HG02623 (cell line): ENCODE measurements around the gene OSBPL3.
A peak's percentile ranks its signal among the peaks of the same experiment; 100 is the strongest.

Experiments used
- ATAC-seq: cut with Tn5 transposase; IDR thresholded peaks from one replicate; pipeline ENCODE4 v1.9.1; 2021; ENCODE audit warnings: moderate library complexity; ENCODE audit not compliant: unreplicated experiment

The OSBPL3 gene

DNA sequence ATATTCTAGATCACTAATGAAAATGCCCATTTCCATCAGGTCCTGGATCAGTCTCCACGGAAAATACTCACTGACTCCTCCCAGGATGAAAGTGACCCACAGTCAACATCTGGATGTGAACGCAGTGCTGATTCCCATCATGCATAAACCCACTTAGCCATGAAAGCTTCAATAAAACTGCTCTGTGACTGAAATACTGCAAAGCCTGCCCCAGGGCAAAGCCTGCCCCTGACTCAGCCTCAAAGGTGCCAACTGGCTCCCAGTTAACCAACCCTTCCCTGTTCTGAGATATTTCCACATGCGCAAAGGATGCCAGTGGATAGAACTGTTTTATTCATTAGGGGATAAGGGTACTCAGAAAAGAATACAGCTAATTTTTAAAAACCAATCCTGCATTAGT lies 24.0 kb downstream of the OSBPL3 start:
- no peak for ATAC-seq

DNA sequence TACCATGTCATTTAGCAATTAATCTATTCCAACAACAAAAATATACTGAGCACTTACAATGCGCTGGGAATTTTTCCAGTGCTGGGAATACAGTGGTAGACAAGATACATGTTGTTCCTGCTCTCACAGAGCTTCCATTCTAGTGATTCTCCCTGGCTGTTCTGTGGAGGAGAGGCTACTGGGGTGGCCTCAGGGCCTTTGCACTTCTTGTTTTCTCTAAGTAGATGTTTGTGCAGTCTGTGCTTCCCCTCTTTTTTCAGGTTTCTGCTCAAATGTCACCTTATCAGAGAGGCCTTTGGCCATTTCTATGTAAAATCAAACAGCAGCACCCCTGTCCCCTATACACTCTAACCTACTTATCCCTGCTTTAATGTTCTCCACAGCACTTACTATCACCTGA lies 24.7 kb downstream of the OSBPL3 start:
- no peak for ATAC-seq

DNA sequence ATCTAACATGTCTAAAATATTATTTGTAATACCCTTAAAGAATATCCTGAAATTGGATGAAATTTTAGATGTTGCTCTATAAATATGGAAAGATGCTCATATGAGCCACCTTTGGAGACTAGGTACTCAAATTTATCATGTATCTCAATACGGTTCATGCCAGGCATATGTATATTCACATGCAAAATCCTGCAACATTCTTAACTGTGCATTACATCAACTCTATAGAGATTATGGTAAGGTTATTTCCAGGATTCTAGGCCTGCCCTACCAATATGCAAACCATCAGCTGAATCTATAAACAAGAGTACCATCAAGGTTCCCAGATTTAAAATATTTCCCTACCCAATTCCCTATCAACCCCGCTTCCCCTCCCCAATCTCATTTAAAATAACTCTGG lies 27.5 kb downstream of the OSBPL3 start:
- no peak for ATAC-seq

DNA sequence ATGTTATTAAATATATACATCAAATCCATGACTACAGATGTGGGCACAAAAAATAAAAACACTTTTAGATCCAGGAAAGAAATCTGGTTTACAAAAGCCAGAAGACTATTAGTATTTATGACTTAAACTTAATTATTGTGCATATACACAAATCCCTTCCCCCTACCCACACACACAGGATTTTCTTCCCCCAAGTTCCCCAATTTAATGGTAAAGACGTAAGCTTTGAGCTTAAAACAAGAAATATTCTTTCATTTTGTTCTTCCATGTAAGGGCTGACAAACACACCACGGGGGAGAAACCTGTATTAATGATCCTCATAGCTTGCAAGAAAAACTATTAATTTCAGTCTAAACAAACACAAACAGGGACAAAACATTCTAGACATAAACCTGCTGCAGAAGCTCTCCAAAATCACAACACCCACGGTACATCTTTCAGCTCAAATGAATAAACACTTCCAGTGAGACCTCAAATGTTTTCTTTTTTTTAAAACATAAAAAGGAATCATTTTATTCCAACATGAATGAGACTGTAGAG lies 28.5 kb downstream of the OSBPL3 start:
- no peak for ATAC-seq

DNA sequence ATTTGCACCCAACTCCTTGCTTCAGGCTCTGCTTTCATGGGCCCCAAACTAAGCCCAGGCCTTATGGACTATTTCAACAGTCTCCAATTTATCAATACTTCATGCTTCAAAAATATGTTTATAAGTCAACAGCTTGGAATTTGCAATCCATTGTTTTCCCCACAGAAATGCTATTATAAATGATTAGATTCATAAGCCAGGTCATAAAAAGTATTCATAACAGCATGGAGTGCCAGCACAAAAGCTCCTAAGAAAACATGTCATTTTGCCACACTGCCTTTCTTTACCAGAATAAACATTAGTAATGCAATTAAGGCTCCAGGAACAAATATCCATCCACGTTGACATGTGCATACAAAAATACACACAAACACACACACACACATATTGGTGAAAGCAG lies 30.1 kb downstream of the OSBPL3 start:
- no peak for ATAC-seq

DNA sequence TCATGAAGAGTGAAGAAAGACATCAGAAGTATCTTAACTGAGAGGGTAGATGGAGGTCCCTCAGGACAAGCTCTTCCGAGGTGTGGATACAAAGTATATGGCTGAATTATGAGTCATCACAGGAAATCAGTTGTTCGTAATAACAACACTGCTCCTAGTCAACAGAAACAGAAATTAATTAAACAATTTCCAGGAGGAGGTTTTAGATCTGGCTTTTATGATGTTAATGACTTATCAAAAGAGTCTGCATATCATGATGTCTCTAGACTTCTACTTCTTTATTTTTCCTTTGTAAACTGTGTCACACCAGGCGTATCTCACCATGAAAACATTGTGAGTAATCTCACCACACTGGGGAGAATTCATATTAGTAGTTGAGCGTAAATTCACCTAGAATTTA lies 31.2 kb downstream of the OSBPL3 start:
- ATAC-seq: no peak

DNA sequence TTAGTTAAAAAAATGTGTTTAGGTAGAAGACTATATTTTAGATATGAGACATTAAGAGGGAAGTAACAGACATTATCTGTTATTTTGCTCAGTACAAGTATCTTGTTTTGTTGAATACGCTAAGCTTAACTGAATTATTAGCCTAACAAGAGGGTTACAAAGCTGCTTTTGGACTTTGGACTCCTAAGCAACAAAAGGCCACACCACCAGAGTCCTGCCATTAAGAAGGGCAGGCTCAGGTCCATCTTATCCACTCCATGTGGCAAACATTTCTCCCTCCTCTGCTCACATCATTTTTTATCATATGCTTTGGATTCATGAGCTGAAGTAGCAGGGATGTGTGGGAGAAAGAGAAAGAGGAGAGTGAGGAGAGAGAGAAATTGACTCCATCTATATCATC lies 33.5 kb downstream of the OSBPL3 start:
- no peak for ATAC-seq

DNA sequence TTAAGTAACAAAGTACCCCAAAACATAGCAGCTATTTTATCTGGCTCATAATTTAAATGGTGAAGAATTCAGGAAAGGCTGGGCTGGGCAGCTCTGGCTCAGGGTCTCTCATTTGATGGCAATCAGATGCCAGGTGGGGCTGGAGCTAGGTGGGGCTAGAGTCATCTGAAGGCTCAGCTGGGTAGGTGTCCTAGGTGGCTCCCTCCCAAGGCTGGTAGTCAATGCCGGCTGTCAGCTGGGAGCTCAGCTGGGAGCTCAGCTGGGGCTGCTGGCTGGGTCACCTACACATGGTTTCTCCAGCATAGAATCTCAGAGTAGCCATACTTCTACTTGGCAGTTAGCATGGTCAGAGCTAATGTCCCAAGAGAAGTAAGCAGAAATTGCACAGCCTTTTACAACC lies 34.1 kb downstream of the OSBPL3 start:
- ATAC-seq: no peak

DNA sequence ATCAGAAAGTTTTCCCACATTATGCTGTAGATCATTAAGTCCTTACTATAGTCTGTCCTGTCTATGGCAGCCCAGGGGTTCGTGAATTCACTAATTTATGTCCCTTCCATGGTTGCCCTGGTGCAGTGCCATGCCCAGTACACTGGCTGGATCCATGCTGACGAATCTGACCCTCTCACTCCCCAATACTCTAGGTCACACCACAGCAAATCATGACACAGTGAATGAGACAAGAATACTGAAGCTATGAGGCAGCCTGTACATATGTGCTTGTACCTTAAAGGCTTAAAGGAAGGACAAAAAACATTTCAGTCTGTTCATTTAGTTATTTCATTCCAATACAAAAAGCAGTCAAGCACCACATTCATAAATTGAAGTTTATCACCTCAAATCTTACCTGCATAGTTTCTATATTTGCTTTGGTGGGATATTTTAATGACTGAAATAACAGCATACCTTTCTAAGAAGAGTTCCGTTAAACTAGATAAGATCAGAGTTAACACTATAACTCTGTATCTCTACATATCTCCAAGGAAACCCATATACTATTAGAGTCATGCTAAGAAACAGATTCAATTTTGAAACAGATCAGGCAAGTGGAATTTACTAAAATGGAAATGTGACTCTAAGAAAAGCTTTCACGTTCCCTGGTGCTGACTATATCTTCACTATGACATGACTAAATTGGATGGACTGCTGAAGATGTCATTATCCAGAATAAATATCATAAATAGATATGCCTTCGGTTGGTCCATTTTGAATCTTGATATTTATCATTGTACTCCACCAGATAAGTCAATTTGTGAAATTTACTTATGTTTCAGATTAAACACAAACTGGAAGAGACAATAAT lies 36.7 kb downstream of the OSBPL3 start:
- no peak for ATAC-seq

DNA sequence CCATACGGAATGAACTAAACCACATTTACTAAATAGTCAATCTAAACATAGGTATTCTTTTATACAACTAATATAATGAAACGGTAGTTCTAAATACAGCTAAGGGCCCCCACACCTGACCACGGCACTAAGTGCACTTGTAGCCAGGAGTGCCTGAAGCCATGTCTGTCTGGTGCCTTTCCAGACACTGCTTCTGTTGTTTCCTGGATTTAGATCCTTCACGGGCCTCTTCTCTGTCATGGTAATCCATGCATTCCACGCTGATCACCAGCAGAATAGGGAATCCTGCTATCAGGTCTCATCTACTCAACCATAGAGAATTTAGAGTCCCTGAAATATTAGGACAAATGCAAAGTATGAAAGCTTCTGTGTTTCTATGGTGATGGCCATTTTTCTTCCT lies 37.8 kb downstream of the OSBPL3 start:
- no peak for ATAC-seq

DNA sequence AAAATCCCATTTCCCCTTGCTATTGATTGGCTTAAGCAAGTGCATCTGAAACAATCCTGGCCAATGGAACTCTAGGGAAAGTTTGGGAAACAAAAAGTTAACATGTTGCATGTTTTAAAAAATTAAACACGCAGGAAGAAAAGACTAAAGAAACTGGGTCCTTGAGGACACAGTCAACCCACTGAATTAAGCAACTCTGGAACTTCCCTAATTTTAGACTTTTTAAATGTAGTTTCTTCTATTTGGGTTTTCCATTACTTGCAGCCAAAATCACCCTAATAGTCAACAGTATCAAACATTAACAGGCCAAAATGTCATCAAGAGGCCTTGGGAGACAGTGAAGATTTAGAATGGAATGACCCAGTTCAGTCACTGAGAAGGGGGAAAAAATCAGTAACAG lies 40.6 kb downstream of the OSBPL3 start:
- no peak for ATAC-seq

DNA sequence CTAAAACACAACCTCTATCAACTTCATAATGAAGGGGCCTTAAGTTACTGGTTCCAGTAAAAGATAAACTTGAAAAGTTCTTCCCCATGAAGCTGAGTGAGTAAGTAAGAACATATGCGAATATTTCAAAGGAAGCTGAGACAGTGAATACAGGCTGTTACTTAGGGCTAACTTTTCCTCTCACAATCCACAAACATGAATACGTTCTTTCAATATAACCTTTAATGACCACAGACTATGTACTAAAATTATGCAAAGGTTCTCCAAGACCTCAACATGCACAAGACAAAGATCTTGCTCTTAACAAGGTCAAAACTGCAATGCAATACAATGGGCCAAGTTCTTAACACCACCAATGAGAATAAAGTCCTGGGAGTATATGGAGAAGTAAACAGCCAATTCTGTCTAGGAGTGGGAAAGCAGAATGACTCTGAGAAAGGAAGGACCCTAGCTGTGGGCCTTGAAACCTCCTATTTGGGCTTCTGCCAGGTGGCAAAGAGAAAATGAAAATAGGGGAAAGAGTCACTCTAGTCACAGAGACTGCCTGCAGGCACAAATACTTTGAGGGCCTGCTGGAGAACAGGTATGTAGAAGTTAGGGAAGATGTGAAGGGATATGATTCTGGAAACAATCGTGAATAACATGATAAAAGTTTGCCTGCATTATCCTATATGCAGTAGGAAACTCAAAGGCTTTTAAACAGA lies 43.7 kb downstream of the OSBPL3 start:
- ATAC-seq: peak; percentile 78

DNA sequence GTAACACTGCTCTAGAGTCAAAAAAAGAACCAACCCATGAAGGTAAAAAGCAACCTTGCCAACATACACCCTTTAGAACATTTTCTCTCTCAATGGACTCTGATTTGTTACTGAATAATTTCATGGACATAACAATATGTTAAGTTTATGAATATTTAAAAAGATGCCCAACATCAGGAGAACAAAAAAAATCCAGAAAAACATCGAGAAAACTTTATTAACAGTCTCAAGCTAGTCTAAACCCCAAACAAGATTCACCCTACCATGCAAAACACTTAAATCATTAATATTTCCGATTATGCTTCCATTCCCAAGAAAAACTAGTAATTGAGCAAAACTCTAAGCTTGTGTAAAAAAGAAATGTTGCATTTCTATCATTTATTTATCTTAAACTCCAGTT lies 46.7 kb downstream of the OSBPL3 start:
- ATAC-seq: no peak

DNA sequence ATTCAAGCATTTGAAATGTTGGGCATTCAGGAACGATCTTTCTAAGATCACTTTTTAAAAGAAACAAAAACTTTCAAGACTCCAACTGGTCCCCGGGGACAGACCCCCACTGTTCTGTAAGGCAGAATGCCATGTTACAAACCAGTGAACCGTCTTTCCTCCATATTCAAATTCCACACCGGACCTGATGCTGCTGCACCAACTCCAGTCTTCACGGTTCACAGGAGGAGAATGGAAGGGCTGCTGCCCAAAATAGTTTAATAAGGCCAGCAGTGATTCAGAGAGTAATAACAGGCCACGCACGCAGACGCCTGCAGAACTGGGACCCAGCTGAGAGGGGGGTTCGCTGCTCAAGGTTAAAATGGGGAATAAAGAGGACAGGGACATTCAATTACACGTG lies 47.2 kb downstream of the OSBPL3 start:
- no peak for ATAC-seq

DNA sequence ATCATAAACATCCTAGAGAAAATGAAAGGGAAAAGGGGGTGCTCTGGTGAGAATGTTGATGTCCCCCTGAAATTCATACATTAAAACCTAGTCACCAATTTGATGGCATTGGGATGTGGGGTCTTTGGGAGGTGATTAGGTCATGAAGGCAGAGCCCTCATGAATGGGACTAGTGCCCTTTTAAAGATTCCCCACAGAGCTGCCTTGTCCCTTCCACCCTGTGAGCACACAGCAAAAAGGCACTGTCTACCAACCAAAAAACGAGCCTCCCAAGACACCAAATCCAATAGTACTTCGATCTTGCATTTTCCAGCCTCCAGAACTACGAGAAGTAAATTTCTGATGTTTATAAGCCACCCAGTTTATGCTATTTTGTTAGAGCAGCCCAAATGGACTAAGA lies 47.6 kb downstream of the OSBPL3 start:
- ATAC-seq: no peak

DNA sequence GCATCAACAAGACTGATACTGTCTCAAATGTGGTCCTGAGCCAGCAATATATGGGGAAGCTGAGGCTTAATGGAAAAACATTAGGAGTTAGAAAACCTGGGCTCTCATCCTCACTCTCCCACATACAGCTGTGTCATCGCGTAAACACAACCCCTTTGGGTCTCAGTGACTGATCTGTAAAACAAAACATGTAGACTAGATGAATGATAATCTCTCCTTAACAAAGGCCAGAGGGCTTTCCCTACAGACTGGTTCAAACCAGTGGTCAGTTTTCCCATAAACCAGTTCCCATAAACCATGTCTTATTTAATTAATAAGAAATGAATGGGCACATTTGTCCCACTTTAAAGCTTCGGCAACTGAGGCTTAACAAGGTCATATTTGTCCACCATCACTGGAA lies 48.1 kb downstream of the OSBPL3 start:
- no peak for ATAC-seq

DNA sequence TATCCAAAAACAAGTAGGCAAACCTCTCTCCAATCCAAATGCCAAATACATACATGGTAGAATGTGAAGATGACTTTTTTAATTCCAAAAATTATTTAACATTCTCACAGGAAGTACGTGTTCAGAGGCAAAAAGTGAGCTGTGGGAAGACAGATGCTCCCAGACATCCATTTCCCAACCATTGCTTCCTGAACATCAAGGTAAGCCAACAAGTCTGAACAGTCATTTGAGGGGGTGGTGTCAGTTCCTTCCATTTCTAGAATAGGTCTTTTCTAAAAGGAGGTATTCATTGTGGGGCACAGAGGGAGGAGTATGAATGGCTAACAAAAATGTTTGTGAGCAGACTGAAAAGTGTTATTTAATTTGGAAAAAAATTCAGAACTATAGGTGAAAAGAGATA lies 49.1 kb downstream of the OSBPL3 start:
- no peak for ATAC-seq

DNA sequence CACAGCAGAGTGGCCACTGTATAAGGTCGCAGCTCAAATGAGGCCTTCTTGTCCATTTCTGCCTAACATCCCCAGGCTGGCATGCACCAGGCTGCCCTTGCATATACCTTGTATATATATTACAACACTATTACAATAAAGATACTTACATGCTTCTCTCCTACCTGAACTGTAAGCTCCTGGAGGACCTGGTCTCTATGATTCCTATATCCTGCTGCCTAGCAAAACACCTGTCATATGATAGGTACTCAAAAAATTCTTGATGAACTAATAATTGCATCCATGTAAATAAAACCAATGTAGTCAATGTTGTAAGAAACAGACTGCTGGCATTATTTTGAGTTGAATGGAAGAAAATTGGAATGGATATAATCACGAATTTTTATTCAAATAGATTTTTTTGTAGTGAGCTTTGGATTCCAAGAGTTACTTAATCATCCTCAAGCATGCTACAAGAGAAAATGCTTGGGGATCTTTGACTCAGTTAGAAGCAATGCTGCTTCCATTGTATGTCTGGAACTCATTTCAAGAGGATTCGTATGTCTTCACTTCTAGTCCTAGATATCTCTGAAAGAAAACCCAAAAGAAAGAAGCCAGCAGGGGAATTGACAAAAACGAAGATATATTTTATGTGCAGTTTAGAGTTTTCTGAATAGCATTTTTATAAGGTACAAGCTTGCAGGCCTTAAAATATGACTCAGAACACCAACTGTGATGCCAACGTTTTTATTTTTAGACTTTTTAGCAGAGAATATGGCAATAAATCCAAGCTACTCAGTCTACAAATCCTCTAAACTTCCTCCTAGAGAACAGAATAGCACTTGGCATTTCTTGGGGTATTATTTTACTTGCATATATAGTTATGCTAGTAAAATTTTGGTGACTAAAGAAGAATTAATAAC lies 53.1 kb downstream of the OSBPL3 start:
- no peak for ATAC-seq

DNA sequence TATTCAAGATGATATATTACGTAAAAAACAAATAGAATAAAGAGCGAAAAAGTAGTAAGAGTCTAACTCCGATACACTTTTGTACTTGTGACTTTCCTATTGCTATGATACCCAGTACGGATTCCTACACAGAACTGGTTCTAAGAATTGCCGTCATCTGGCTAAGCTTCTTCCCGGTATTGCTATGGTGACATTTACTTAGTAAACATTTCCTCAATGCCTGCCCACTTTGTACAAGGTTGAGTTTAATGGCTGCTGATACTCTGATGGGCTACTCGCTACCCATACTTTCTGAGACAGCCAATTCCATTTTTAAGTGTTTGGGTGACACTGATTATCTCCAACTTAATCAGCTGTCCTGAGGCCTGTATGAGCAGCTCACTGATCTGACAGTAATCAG lies 55.6 kb downstream of the OSBPL3 start:
- no peak for ATAC-seq

DNA sequence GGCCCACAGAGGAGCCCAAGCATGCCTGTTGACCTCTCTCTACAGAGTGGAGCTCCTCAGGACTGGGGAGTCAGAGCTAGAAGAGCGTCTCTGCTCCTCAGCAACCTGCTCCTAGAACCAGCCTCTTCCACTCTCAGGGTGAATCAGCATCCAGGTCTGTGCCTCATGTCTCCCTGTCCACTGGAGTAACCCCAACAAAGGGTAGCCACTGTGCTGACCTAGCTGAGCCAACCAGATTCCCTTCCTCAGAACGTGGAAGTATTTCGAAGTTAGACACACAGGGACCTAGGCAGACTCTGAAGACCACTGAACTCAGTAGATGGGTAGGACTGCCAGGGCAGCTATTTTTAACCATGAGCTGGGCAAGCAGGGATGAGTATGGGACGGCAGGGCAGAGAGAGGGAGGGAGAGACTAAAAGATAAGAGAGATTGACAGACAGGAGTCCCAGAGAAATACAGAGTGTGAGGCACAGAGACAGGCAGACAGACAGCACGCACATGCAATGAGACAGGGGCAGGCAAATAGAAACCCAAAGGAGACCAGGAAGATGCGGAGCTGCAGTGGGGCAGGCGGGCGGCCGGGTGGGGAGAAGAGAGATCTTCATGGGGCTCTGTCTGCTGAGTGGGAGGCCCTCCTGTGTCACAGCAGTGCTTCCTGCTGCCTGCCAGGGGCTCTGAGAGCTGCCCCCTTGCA lies 56.7 kb downstream of the OSBPL3 start:
- no peak for ATAC-seq
